Adrenal gland (tissue), 5 donors: Measurements from ENCODE around the gene SEC23B.

Experiments
- POLR2A ChIP-seq, 2 donors: fragments of 450-650 bp; IDR thresholded peaks; one replicate each; pipeline ENCODE4 v1.6.1; 2017; ENCODE audit warnings: antibody characterized with exemption in 2 of 2, mild to moderate bottlenecking in 2 of 2, moderate library complexity in 1 of 2
- TF ChIP-seq, protein P1 (sequence below), 6 experiments: fragments of 450-650 bp in 4 of 6; fragments of 200-600 bp in 2 of 6; sonication (generic) in 1 of 6; IDR thresholded peaks; 1 replicate in 5 of 6; 2 replicates in 1 of 6; pipeline versions ENCODE4 v1.5.1 to v1.8.0; 2016 to 2021; ENCODE audit warnings: antibody characterized with exemption in 6 of 6, mild to moderate bottlenecking in 2 of 6, moderate library complexity in 1 of 6
- donor health status: DM: no; HTN: no; CAD: no.

DNA sequence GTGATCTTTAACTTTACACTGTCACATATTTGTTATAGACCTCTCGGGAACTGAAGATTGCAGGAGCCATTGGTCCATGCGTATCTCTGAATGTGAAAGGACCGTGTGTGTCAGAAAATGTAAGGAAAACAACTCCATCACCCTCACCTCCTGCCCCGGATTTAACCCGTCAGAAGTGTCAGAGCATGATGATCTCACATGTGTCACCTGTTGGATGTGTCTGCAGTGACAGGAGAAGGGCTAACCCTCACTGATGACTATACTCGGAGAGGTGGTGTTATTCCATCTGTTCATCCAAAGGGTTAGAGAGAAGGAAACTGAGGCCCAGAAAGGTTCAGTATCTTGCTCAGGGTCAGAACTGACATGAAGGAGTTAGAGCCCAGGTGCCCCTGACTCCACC is 24.9 kb downstream of the SEC23B start:
- no peak for TF ChIP-seq POLR2A (IDR thresholded peaks at IDR 0.05)
- TF ChIP-seq, protein P1, sequence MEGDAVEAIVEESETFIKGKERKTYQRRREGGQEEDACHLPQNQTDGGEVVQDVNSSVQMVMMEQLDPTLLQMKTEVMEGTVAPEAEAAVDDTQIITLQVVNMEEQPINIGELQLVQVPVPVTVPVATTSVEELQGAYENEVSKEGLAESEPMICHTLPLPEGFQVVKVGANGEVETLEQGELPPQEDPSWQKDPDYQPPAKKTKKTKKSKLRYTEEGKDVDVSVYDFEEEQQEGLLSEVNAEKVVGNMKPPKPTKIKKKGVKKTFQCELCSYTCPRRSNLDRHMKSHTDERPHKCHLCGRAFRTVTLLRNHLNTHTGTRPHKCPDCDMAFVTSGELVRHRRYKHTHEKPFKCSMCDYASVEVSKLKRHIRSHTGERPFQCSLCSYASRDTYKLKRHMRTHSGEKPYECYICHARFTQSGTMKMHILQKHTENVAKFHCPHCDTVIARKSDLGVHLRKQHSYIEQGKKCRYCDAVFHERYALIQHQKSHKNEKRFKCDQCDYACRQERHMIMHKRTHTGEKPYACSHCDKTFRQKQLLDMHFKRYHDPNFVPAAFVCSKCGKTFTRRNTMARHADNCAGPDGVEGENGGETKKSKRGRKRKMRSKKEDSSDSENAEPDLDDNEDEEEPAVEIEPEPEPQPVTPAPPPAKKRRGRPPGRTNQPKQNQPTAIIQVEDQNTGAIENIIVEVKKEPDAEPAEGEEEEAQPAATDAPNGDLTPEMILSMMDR (IDR thresholded peaks at IDR 0.05), result no peak
